H9 (cell line): ENCODE measurements around the gene UBAC2. TPM values are rescaled to one million over a fixed set of nuclear protein-coding genes. Genes with fewer than 3 reads are reported as not detected.

ENCODE experiments used
- DNase-seq: peaks from one replicate; pipeline ENCODE4 v3.0.0-alpha.2; 2017
- H2AFZ ChIP-seq: one replicate; pipeline ENCODE4 v1.6.1; 2013; ENCODE audit warnings: mild to moderate bottlenecking, low read length, control low read depth, moderate library complexity
- H2AK5ac ChIP-seq: 2 replicates; pipeline ENCODE4 v1.6.1; 2013; ENCODE audit warnings: low read length, control low read depth, mixed read lengths; ENCODE audit not compliant: insufficient read length
- H2BK120ac ChIP-seq: one replicate; pipeline ENCODE4 v1.6.1; 2013; ENCODE audit warnings: low read depth, mild to moderate bottlenecking, low read length, control low read depth, inconsistent platforms; ENCODE audit not compliant: poor library complexity, severe bottlenecking
- H2BK12ac ChIP-seq: 2 replicates; pipeline ENCODE4 v1.6.1; 2013; ENCODE audit warnings: low read length, control low read depth, mixed read lengths, low read depth; ENCODE audit not compliant: insufficient read length
- H2BK15ac ChIP-seq: 2 replicates; pipeline ENCODE4 v1.6.1; 2013; ENCODE audit warnings: low read depth, low read length, control low read depth
- H2BK20ac ChIP-seq: one replicate; pipeline ENCODE4 v1.6.1; 2013; ENCODE audit warnings: low read depth, mild to moderate bottlenecking, low read length, control low read depth, inconsistent platforms; ENCODE audit not compliant: poor library complexity, severe bottlenecking
- H2BK5ac ChIP-seq: 2 replicates; pipeline ENCODE4 v1.6.1; 2013; ENCODE audit warnings: low read length, control low read depth, mixed read lengths; ENCODE audit not compliant: insufficient read length
- H3K14ac ChIP-seq: 2 replicates; pipeline ENCODE4 v1.6.1; 2013; ENCODE audit warnings: low read length, control low read depth; ENCODE audit not compliant: insufficient read depth
- H3K18ac ChIP-seq: 2 replicates; pipeline ENCODE4 v1.6.1; 2013; ENCODE audit warnings: low read depth, mild to moderate bottlenecking, mixed read lengths, low read length, control low read depth; ENCODE audit not compliant: insufficient read length
- H3K23ac ChIP-seq: 2 replicates; pipeline ENCODE4 v1.6.1; 2013; ENCODE audit warnings: low read length, control low read depth, mixed read lengths, low read depth; ENCODE audit not compliant: insufficient read length
- H3K23me2 ChIP-seq: 2 replicates; pipeline ENCODE4 v1.6.1; 2013; ENCODE audit warnings: low read depth, mild to moderate bottlenecking, mixed read lengths, low read length, control low read depth; ENCODE audit not compliant: insufficient read length, poor library complexity, severe bottlenecking
- H3K27ac ChIP-seq: 2 replicates; pipeline ENCODE4 v1.5.1; 2013; ENCODE audit warnings: low read length, control low read depth, mixed read lengths, low read depth; ENCODE audit not compliant: insufficient read length
- H3K27me3 ChIP-seq: 2 replicates; pipeline ENCODE4 v1.6.1; 2013; ENCODE audit warnings: low read length, control low read depth, inconsistent platforms; ENCODE audit not compliant: insufficient read depth
- H3K4ac ChIP-seq: 2 replicates; pipeline ENCODE4 v1.6.1; 2013; ENCODE audit warnings: low read depth, mild to moderate bottlenecking, control low read depth, inconsistent platforms, low read length, moderate library complexity
- H3K4me1 ChIP-seq: 2 replicates; pipeline ENCODE4 v1.6.1; 2013; ENCODE audit warnings: low read length, control low read depth, inconsistent platforms; ENCODE audit not compliant: insufficient read depth
- H3K4me2 ChIP-seq: 2 replicates; pipeline ENCODE4 v1.6.1; 2013; ENCODE audit warnings: low read length, control low read depth, mixed read lengths; ENCODE audit not compliant: insufficient read length, insufficient read depth
- H3K56ac ChIP-seq: 2 replicates; pipeline ENCODE4 v1.6.1; 2013; ENCODE audit warnings: low read depth, mild to moderate bottlenecking, mixed read lengths, low read length, control low read depth; ENCODE audit not compliant: insufficient read length
- H3K79me1 ChIP-seq: 2 replicates; pipeline ENCODE4 v1.6.1; 2013; ENCODE audit warnings: low read depth, mild to moderate bottlenecking, moderate library complexity, low read length, control low read depth, inconsistent platforms; ENCODE audit not compliant: insufficient read depth, poor library complexity, severe bottlenecking
- H3K79me2 ChIP-seq: 2 replicates; pipeline ENCODE4 v1.6.1; 2013; ENCODE audit warnings: low read length, control low read depth, inconsistent platforms; ENCODE audit not compliant: insufficient read depth
- H3K9ac ChIP-seq: 2 replicates; pipeline ENCODE4 v1.6.1; 2013; ENCODE audit warnings: low read length, control low read depth, mixed read lengths; ENCODE audit not compliant: insufficient read length; ENCODE audit errors: extremely low read depth
- H3K9me3 ChIP-seq: one replicate; pipeline ENCODE4 v1.6.1; 2013; ENCODE audit warnings: low read depth, low read length, inconsistent platforms; ENCODE audit not compliant: control insufficient read depth
- H3T11ph ChIP-seq: one replicate; pipeline ENCODE4 v1.6.1; 2013; ENCODE audit warnings: mild to moderate bottlenecking, low read length, control low read depth, inconsistent platforms
- H4K20me1 ChIP-seq: one replicate; pipeline ENCODE4 v1.6.1; 2013; ENCODE audit not compliant: control insufficient read depth, insufficient read length, insufficient read depth
- H4K5ac ChIP-seq: 2 replicates; pipeline ENCODE4 v1.6.1; 2013; ENCODE audit warnings: low read depth, mild to moderate bottlenecking, mixed read lengths, low read length, control low read depth; ENCODE audit not compliant: insufficient read length
- H4K8ac ChIP-seq: replicated peaks from 2 replicates; pipeline ENCODE4 v1.6.1; 2013; ENCODE audit warnings: low read length, control low read depth, mixed read lengths, low read depth; ENCODE audit not compliant: insufficient read length
- H4K91ac ChIP-seq: 2 replicates; pipeline ENCODE4 v1.6.1; 2013; ENCODE audit warnings: low read depth, mild to moderate bottlenecking, moderate library complexity, mixed read lengths, low read length, control low read depth; ENCODE audit not compliant: insufficient read length
- H3K27ac Mint-ChIP-seq, 3 experiments: 2 replicates in 2 of 3; 3 replicates in 1 of 3; pipeline ENCODE4 v1.8.0; 2020 to 2021; ENCODE audit warnings: mixed read lengths in 3 of 3, mild to moderate bottlenecking in 1 of 3, moderate library complexity in 1 of 3
- H3K27me3 Mint-ChIP-seq: 2 replicates; pipeline ENCODE4 v1.8.0; 2021; ENCODE audit warnings: low read depth, mild to moderate bottlenecking, moderate library complexity, mixed read lengths
- H3K36me3 Mint-ChIP-seq, 3 experiments: 2 replicates in 2 of 3; 3 replicates in 1 of 3; pipeline ENCODE4 v1.8.0; 2020 to 2021; ENCODE audit warnings: low read depth in 3 of 3, mixed read lengths in 3 of 3; ENCODE audit not compliant: insufficient read depth in 1 of 3
- H3K4me1 Mint-ChIP-seq, 2 experiments: 2 replicates each; pipeline ENCODE4 v1.8.0; 2020; ENCODE audit warnings: mixed read lengths in 2 of 2
- H3K4me3 Mint-ChIP-seq, 2 experiments: 2 replicates in 1 of 2; 3 replicates in 1 of 2; pipeline ENCODE4 v1.8.0; 2020 to 2021; ENCODE audit warnings: mild to moderate bottlenecking in 2 of 2, mixed read lengths in 2 of 2, moderate library complexity in 1 of 2
- H3K9me3 Mint-ChIP-seq, 2 experiments: 2 replicates in 1 of 2; 3 replicates in 1 of 2; pipeline ENCODE4 v1.8.0; 2020; ENCODE audit warnings: mild to moderate bottlenecking in 2 of 2, mixed read lengths in 2 of 2, moderate library complexity in 1 of 2
- WGBS: extraction: QIAGEN DNeasy Blood & Tissue Kit; methylation state at CpG from one replicate; pipeline ENCODE4 v1.1.7; 2013; ENCODE audit warnings: missing lambda C conversion rate, low lambda C conversion rate, mixed read lengths; ENCODE audit not compliant: insufficient read length; ENCODE audit errors: extremely low coverage; 5-methylcytosine and 5-hydroxymethylcytosine counted together
- total RNA-seq: library from RNA; stranded (reverse); gene quantifications from 2 replicates; pipeline ENCODE4 v1.2.1, GENCODE V29; 2021
- TF ChIP-seq, protein P1 (sequence below): fragments of 200-600 bp; sonication (generic); conservative IDR thresholded peaks from 3 replicates; pipeline ENCODE4 v1.8.0; 2021; ENCODE audit warnings: antibody characterized with exemption, mild to moderate bottlenecking

The UBAC2 gene
- total RNA-seq, 1 experiment from 2014 or later, result 52.3 TPM

DNA sequence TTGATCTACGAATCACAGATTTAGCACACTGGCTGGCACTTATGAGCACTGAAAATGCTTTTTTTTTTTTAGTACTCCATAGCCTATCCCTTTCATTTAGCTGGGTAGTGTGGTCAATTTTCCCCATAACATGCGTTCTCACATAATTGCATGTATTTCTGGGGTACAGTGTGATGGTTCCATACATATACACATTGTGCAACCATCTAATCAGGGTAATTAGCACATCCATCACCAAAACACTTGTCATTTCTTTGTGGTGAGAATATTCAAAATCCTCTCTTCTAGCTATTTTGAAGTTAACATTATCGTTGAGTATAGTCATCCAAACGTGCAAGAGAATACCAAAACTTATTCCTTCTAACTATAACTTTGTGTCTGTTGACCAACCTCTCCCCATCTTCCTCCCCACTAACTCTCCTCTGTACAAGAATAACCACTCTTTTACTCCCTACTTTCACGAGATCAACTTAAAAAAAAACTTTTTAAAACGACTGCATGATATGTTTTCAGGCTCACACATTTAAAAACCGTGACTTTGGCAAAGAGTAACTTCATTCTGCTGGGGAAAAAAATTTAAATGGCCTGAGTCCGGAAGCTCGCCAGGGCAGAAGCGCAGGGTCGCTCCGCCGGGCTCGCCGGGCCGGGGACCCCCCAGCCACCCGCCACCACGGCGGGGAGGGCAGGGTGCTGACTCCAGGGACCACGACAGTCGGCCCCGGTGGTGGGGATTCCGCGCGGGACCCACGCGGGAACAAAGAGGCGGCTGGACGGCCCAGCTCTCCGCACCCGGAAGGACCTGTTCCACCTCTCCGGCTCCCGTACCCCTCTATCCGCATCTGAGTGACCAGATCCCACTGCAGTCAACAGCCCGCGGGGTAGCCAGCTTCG is 868 bp upstream of the UBAC2 start:
- peaks cover 5% of the 10 kb centered on the region for H3K4me1 ChIP-seq
- H3K79me2 ChIP-seq, result peaks cover 23% of the 10 kb centered on the region; the same call in 1 of the 2 replicates
- peak overlapping the region; percentile 55 for H3K18ac ChIP-seq
- peaks cover 7% of the 10 kb centered on the region for H3K79me1 ChIP-seq
- no peaks in the 10 kb centered on the region for H3K9me3 ChIP-seq
- no peak overlapping the region for H4K8ac ChIP-seq
- no peak for DNase-seq
- H2BK20ac ChIP-seq, result no peak overlapping the region
- no peak overlapping the region for H3K56ac ChIP-seq
- peak overlapping the region; percentile 78 for H3K4me2 ChIP-seq
- peak overlapping the region; percentile 87 for H3K9ac ChIP-seq
- peaks cover 6% of the 10 kb centered on the region for H3K23me2 ChIP-seq
- H3K36me3 Mint-ChIP-seq, result peaks cover 3 to 6% (median 5%) of the 10 kb centered on the region in 3 experiments; a peak in 3 of 7 replicates
- H3K27me3 Mint-ChIP-seq, result no peaks in the 10 kb centered on the region; the same call in 1 of the 2 replicates
- H2BK5ac ChIP-seq, result no peak overlapping the region
- peaks cover 26 to 29% of the 10 kb centered on the region in 2 experiments for H3K4me1 Mint-ChIP-seq
- H2BK15ac ChIP-seq, result no peak overlapping the region
- H3K27ac ChIP-seq, result no peak overlapping the region
- peak overlapping the region; percentile 86 to 91 for H3K4me3 Mint-ChIP-seq
- H2AFZ ChIP-seq, result no peak overlapping the region
- H3T11ph ChIP-seq, result no peak overlapping the region
- H4K5ac ChIP-seq, result peak overlapping the region; percentile 14
- H3K27me3 ChIP-seq, result no peaks in the 10 kb centered on the region
- H3K9me3 Mint-ChIP-seq, result no peaks in the 10 kb centered on the region
- no peak overlapping the region for H3K23ac ChIP-seq
- H2BK120ac ChIP-seq, result peak overlapping the region; percentile 77
- H3K14ac ChIP-seq, result peak overlapping the region; percentile 94
- no peak overlapping the region for H2AK5ac ChIP-seq
- H4K91ac ChIP-seq, result peak overlapping the region; percentile 75
- peak overlapping the region; percentile 51 for H3K4ac ChIP-seq
- no peaks in the 10 kb centered on the region for H4K20me1 ChIP-seq
- H3K27ac Mint-ChIP-seq, result peak overlapping the region; percentile 94 to 99 (median 97)
- H2BK12ac ChIP-seq, result no peak overlapping the region
- TF ChIP-seq, protein P1, sequence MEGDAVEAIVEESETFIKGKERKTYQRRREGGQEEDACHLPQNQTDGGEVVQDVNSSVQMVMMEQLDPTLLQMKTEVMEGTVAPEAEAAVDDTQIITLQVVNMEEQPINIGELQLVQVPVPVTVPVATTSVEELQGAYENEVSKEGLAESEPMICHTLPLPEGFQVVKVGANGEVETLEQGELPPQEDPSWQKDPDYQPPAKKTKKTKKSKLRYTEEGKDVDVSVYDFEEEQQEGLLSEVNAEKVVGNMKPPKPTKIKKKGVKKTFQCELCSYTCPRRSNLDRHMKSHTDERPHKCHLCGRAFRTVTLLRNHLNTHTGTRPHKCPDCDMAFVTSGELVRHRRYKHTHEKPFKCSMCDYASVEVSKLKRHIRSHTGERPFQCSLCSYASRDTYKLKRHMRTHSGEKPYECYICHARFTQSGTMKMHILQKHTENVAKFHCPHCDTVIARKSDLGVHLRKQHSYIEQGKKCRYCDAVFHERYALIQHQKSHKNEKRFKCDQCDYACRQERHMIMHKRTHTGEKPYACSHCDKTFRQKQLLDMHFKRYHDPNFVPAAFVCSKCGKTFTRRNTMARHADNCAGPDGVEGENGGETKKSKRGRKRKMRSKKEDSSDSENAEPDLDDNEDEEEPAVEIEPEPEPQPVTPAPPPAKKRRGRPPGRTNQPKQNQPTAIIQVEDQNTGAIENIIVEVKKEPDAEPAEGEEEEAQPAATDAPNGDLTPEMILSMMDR, result no peak
- 100% methylated on average over 1 of the region's 37 CpGs for WGBS
